BLaER1 (cell line): ENCODE measurements around the gene PBLD.

Experiments used
- H3K27ac ChIP-seq: shearing (Covaris generic); formaldehyde crosslinking; 2 replicates; pipeline ENCODE4 v1.8.1; 2022
- H3K27me3 ChIP-seq: shearing (Covaris generic); formaldehyde crosslinking; 2 replicates; pipeline ENCODE4 v1.8.1; 2022
- H3K36me3 ChIP-seq: shearing (Covaris generic); formaldehyde crosslinking; 2 replicates; pipeline ENCODE4 v1.8.1; 2022
- H3K4me1 ChIP-seq: shearing (Covaris generic); formaldehyde crosslinking; 2 replicates; pipeline ENCODE4 v1.8.1; 2022
- H3K4me2 ChIP-seq: shearing (Covaris generic); formaldehyde crosslinking; 2 replicates; pipeline ENCODE4 v1.8.1; 2022
- H3K4me3 ChIP-seq: shearing (Covaris generic); formaldehyde crosslinking; 2 replicates; pipeline ENCODE4 v1.8.1; 2022
- H3K9ac ChIP-seq: shearing (Covaris generic); formaldehyde crosslinking; 2 replicates; pipeline ENCODE4 v1.8.1; 2022
- H3K9me3 ChIP-seq: shearing (Covaris generic); formaldehyde crosslinking; 2 replicates; pipeline ENCODE4 v1.8.1; 2022
- H4K20me1 ChIP-seq: shearing (Covaris generic); formaldehyde crosslinking; 2 replicates; pipeline ENCODE4 v1.8.1; 2022
- Cebpa-rat ChIP-seq: shearing (Covaris generic); IDR thresholded peaks from 2 replicates; pipeline ENCODE4 v1.8.1; 2022

Gene PBLD

DNA sequence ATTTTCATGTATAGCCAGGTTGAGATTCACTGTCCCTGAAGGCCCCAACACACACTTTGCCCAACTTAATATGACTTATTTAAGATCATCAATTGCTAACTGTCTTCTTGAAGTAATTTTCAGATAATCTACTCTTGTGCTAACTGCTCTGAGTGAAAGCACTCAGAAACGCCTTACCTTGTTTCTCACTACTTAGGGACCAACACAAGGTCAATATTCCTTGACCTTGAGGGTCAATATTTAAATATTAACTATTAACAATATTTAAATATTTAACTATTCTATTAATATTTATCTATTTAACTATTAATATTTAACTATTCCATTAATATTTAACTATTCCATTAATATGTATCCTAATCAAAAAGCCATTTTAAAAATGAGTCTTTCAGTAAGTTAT, 26.9 kb downstream of the PBLD start:
- Histone ChIP-seq H3K27ac (no peak overlapping the region), H3K4me1 (no peaks in the 10 kb centered on the region), H3K9ac (no peak overlapping the region), H3K36me3 (no peaks in the 10 kb centered on the region), H4K20me1 (no peaks in the 10 kb centered on the region), H3K4me2 (no peak overlapping the region), H3K9me3 (no peaks in the 10 kb centered on the region), H3K4me3 (no peak overlapping the region), H3K27me3 (no peaks in the 10 kb centered on the region)
- TF ChIP-seq Cebpa-rat: no peak

DNA sequence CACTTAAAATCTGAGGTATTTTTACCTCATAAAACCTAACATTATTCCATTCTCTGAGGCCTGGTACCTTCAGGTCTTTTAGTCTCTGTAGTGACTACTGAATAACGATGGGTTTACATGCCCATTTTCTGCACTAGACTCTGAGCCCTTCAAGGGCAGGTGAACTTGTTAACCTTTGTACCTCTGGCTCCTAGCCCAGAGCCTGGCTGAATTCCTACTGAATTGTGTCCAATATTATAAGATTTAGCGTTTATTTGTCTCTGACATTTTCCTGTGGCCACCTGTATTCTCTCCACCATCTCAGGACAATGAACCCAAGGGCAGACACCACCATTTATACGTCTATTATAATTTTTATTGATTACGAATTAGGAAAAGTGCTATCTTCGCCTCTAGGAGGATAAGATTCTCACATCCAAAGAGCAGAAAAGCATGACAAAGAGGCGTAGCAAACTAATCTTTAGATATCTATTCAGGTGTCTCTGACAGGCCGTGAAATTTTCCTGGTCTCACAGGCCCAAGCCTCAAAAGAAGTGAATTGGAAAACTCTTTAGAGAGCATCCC, 28.8 kb downstream of the PBLD start:
- H3K36me3 ChIP-seq: no peaks in the 10 kb centered on the region
- no peaks in the 10 kb centered on the region for H3K27me3 ChIP-seq
- no peak overlapping the region for H3K27ac ChIP-seq
- H3K4me3 ChIP-seq: no peak overlapping the region
- H3K4me2 ChIP-seq: no peak overlapping the region
- no peak for TF ChIP-seq Cebpa-rat
- no peak overlapping the region for H3K9ac ChIP-seq
- no peaks in the 10 kb centered on the region for H4K20me1 ChIP-seq
- no peaks in the 10 kb centered on the region for H3K9me3 ChIP-seq
- no peaks in the 10 kb centered on the region for H3K4me1 ChIP-seq

DNA sequence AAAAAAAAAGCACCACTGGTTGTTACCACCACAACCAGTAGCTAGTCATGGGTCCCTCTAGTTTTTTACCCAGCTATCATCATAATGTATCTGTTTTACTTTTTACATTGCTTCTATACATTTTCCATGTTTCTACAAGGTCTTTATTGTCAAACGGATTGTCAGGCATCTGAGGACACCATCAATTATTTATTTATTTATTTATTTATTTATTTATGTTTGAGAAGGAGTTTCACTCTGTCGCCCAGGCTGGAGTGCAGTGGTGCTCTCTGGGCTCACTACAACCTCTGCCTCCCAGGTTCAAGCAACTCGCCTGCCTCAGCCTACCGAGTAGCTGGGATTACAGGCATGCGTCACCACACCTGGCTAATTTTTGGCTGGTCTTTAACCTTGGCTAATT, 29.9 kb downstream of the PBLD start:
- H3K4me1 ChIP-seq: no peaks in the 10 kb centered on the region

DNA sequence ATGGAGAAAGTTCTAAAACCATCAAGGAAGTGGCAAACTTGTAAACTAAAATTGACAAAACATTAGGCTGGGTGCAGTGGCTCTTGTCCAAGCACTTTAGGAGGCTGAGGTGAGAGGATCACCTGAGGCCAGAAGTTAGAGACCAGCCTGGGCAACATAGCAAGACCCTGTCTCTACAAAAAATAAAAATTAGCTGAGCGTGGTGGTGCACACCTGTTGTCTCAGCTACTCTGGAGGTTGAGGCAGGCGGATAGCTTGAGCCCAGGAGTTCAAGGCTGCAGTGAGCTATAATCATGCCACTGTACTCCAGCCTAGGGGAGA, 30.3 kb downstream of the PBLD start:
- no peaks in the 10 kb centered on the region for H3K36me3 ChIP-seq
- no peak overlapping the region for H3K4me3 ChIP-seq
- no peak overlapping the region for H3K9ac ChIP-seq
- no peaks in the 10 kb centered on the region for H3K27me3 ChIP-seq
- no peak for TF ChIP-seq Cebpa-rat
- H4K20me1 ChIP-seq: no peaks in the 10 kb centered on the region
- no peaks in the 10 kb centered on the region for H3K4me1 ChIP-seq
- H3K9me3 ChIP-seq: no peaks in the 10 kb centered on the region
- no peak overlapping the region for H3K27ac ChIP-seq
- H3K4me2 ChIP-seq: no peak overlapping the region

More for the DNA sequence above, 29.9 kb downstream of the PBLD start:
- no peaks in the 10 kb centered on the region for H3K9me3 ChIP-seq
- no peak overlapping the region for H3K27ac ChIP-seq
- H3K36me3 ChIP-seq: no peaks in the 10 kb centered on the region
- TF ChIP-seq Cebpa-rat: no peak
- H3K27me3 ChIP-seq: no peaks in the 10 kb centered on the region
- H3K4me2 ChIP-seq: no peak overlapping the region
- no peak overlapping the region for H3K9ac ChIP-seq
- H4K20me1 ChIP-seq: no peaks in the 10 kb centered on the region
- no peak overlapping the region for H3K4me3 ChIP-seq

DNA sequence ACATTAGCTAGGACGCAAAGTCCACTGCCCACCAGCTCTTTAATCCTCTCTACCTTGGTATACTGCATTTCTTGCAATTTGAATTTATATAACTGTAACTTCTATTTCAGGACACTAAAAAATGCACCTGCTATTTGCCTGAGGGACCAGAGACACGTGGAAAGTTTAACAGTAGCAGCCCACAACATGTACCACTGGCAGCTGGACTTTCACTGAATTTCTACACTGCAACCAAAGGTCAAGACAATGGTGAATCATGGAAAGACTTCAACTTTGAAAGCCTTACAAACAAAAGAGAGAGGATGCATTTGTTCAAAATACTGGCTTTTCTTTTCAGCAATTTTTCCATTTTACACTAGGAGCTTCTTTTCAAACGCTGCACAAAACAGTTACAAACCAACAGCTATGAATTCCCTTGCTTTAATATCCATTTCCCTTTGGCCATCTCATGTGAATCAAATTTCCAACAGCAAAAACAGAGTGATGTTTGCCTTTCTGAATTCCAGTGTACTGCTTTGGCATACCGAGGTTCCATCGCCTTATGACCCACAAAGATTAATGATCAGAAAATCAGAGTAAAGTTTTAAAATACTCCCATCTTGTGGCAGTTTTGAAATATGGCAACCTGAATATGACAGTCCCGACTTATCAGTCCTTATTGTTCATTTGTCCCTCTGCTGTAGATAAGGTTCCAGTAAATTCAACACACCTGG, 30.8 kb downstream of the PBLD start:
- no peak overlapping the region for H3K4me3 ChIP-seq
- no peak for TF ChIP-seq Cebpa-rat
- H3K4me1 ChIP-seq: no peaks in the 10 kb centered on the region
- H3K27me3 ChIP-seq: no peaks in the 10 kb centered on the region
- H3K9me3 ChIP-seq: no peaks in the 10 kb centered on the region
- H4K20me1 ChIP-seq: no peaks in the 10 kb centered on the region
- no peaks in the 10 kb centered on the region for H3K36me3 ChIP-seq
- no peak overlapping the region for H3K4me2 ChIP-seq
- H3K27ac ChIP-seq: no peak overlapping the region
- H3K9ac ChIP-seq: no peak overlapping the region

DNA sequence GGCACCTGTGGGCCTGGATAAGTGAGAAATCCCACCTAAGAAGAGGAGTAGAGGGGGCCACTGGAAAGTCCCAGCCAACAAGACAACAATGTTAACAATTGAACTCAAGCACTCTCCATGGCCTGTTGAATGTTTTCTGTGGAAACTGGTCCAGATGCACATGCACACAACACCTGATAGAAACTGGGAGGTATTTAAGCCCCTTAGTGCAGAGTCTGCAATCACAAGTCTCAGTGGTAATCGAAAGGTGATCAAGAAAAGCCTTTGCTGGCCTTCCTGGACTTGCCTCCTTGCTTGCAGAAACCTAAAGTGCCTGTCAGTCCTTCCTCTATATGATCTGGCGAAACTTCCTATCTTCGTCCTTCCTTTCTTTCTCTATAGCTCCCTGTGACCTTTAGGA, 31.4 kb downstream of the PBLD start:
- no peak for TF ChIP-seq Cebpa-rat
- Histone ChIP-seq H3K27me3 (no peaks in the 10 kb centered on the region), H3K4me3 (no peak overlapping the region), H3K36me3 (no peaks in the 10 kb centered on the region), H3K4me2 (no peak overlapping the region), H3K4me1 (no peaks in the 10 kb centered on the region), H4K20me1 (no peaks in the 10 kb centered on the region), H3K9ac (no peak overlapping the region), H3K27ac (no peak overlapping the region), H3K9me3 (no peaks in the 10 kb centered on the region)

DNA sequence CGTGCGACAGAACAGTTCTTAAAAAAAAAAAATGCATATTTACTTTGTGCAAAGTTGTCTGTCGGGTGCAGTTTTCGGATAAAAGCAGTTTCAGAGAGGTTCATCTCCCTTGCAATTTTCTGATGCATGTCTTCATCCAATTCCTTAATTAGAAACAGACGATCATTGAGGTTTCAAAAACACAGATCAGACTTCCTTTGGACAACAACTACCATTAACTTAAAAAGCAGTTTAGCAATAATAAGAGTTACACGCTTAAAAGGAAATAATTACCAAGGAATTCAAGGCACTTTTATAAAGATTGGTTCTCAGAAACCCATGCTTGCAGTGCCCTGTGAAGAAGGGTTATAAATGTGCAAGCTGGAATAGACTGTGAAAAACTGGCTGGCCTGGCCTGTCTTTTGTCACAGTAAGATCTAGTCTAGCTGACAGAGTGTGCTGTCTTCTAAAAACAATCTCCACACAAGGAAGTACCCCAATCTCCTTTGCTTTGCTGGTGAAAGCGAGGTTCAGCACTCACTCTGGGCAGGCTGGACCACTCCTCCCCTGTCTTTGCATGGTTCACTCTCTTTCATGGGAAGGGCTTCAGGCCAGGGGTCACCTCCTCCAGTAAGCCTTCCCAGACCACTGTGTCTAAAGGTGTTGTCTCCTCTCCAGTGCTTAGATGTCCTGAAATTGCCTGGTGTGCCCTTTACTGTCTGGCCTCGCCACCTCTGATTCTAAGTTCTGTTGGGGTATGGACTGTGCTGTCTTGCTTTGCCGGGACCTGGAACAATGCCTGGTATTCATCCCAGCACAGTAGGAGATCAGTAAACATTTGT, 35.7 kb downstream of the PBLD start:
- H3K4me3 ChIP-seq: no peak overlapping the region
- H3K9ac ChIP-seq: no peak overlapping the region
- H3K27ac ChIP-seq: no peak overlapping the region
- H3K4me1 ChIP-seq: no peaks in the 10 kb centered on the region
- no peaks in the 10 kb centered on the region for H4K20me1 ChIP-seq
- no peak for TF ChIP-seq Cebpa-rat
- H3K36me3 ChIP-seq: no peaks in the 10 kb centered on the region
- H3K27me3 ChIP-seq: no peaks in the 10 kb centered on the region
- H3K9me3 ChIP-seq: no peaks in the 10 kb centered on the region
- H3K4me2 ChIP-seq: no peak overlapping the region

DNA sequence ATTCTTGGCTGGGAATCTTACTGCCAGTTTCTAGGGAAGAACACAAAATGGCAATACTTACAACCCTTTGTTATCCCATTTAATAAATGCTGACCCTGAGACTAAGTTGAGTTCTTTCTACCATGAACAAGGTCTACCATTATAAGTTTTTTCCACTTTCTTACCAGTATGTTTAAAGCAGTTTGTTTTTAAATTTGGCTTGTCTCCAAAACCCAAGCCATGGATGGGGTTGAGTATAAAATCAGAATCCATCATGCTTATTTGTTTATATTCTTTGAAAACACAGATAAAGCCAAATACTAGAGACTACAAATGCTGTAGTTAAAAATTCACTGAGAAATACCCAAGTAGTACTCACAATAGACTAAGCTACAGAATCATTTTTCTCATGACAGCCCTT, 42.0 kb downstream of the PBLD start:
- 0 out of 2 replicates have a peak, but pooled peaks cover 5% of the 10 kb centered on the region for H3K36me3 ChIP-seq
- no peak for TF ChIP-seq Cebpa-rat
- H3K9me3 ChIP-seq: no peaks in the 10 kb centered on the region
- no peak overlapping the region for H3K4me2 ChIP-seq
- H3K27ac ChIP-seq: no peak overlapping the region
- H3K4me1 ChIP-seq: no peaks in the 10 kb centered on the region
- H3K27me3 ChIP-seq: no peaks in the 10 kb centered on the region
- no peak overlapping the region for H3K9ac ChIP-seq
- H3K4me3 ChIP-seq: no peak overlapping the region
- H4K20me1 ChIP-seq: no peaks in the 10 kb centered on the region

DNA sequence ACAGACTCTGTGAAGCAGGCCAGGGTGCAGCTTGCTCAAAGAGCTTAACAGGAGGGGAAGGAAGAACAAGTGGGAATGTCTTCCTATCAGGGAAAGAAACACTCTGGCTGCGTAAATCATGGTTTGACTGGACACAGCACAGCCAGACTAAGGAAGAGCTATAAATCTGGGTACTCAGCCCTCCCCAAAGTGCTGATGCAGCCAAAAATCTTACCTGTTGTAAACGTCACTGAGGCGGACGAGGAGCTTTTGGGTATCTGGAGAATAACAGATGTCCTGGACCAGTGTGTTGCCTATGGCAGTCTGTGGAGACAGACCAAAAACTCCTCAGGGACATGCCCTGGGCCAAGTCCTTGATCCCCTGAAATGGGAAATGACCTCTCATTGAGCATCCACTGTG, 44.0 kb downstream of the PBLD start:
- H4K20me1 ChIP-seq: no peaks in the 10 kb centered on the region
- H3K9ac ChIP-seq: no peak overlapping the region
- H3K4me1 ChIP-seq: no peaks in the 10 kb centered on the region
- no peak overlapping the region for H3K4me3 ChIP-seq
- H3K9me3 ChIP-seq: no peaks in the 10 kb centered on the region
- no peaks in the 10 kb centered on the region for H3K27me3 ChIP-seq
- H3K36me3 ChIP-seq: 0 out of 2 replicates have a peak, but pooled peaks cover 8% of the 10 kb centered on the region
- no peak overlapping the region for H3K4me2 ChIP-seq
- no peak for TF ChIP-seq Cebpa-rat
- no peak overlapping the region for H3K27ac ChIP-seq
